Measurements from ENCODE around the gene IFIT1B.

IFIT1B gene

GRCh38 chr10:89335226-89335625, 42.6 kb upstream of the IFIT1B start:
- H3K4me3 Mint-ChIP-seq = no peak overlapping the region

GRCh38 chr10:89336241-89336640, 41.6 kb upstream of the IFIT1B start:
- H3K27me3 Mint-ChIP-seq (ENCODE audit: low read depth, poor library complexity) = no peaks in the 10 kb centered on the region
- H3K4me3 Mint-ChIP-seq = no peak overlapping the region
- peaks cover 17% of the 10 kb centered on the region for H3K36me3 Mint-ChIP-seq (ENCODE audit: low read depth)
- no peak for TF ChIP-seq CTCF (IDR thresholded peaks at IDR 0.05)
- H3K4me1 Mint-ChIP-seq = peaks cover 36% of the 10 kb centered on the region
- DNase-seq = no peak
- peaks cover 7% of the 10 kb centered on the region for H3K9me3 Mint-ChIP-seq
- no peak overlapping the region for H3K27ac Mint-ChIP-seq

More at GRCh38 chr10:89335226-89335625, 42.6 kb upstream of the IFIT1B start:
- H3K36me3 Mint-ChIP-seq (ENCODE audit: low read depth) = peaks cover 17% of the 10 kb centered on the region
- no peak for DNase-seq
- H3K27ac Mint-ChIP-seq = no peak overlapping the region
- peaks cover 7% of the 10 kb centered on the region for H3K9me3 Mint-ChIP-seq
- TF ChIP-seq CTCF (IDR thresholded peaks at IDR 0.05) = no peak
- no peaks in the 10 kb centered on the region for H3K27me3 Mint-ChIP-seq (ENCODE audit: low read depth, poor library complexity)
- peaks cover 43% of the 10 kb centered on the region for H3K4me1 Mint-ChIP-seq

- no peak for TF ChIP-seq CTCF (IDR thresholded peaks at IDR 0.05)
- Mint-ChIP-seq H3K27ac (no peak overlapping the region), H3K4me3 (no peak overlapping the region), H3K9me3 (peaks cover 7% of the 10 kb centered on the region), H3K27me3 (ENCODE audit: low read depth, poor library complexity) (no peaks in the 10 kb centered on the region), H3K4me1 (peaks cover 29% of the 10 kb centered on the region), H3K36me3 (ENCODE audit: low read depth) (peaks cover 17% of the 10 kb centered on the region)
- no peak for DNase-seq
These were observed 40.4 kb upstream of the IFIT1B start for GRCh38 chr10:89337484-89337883.

- H3K27ac Mint-ChIP-seq = peak overlapping the region; percentile 5
- H3K4me1 Mint-ChIP-seq = peaks cover 29% of the 10 kb centered on the region
- H3K27me3 Mint-ChIP-seq (ENCODE audit: low read depth, poor library complexity) = no peaks in the 10 kb centered on the region
- peaks cover 7% of the 10 kb centered on the region for H3K9me3 Mint-ChIP-seq
- DNase-seq = no peak
- no peak overlapping the region for H3K4me3 Mint-ChIP-seq
- no peak for TF ChIP-seq CTCF (IDR thresholded peaks at IDR 0.05)
- peaks cover 17% of the 10 kb centered on the region for H3K36me3 Mint-ChIP-seq (ENCODE audit: low read depth)
These were observed 39.1 kb upstream of the IFIT1B start for GRCh38 chr10:89338713-89339112.

- Mint-ChIP-seq H3K36me3 (ENCODE audit: low read depth) (peaks cover 17% of the 10 kb centered on the region), H3K4me1 (peaks cover 29% of the 10 kb centered on the region), H3K4me3 (no peak overlapping the region), H3K9me3 (peaks cover 7% of the 10 kb centered on the region), H3K27ac (no peak overlapping the region), H3K27me3 (ENCODE audit: low read depth, poor library complexity) (no peaks in the 10 kb centered on the region)
- no peak for DNase-seq
- no peak for TF ChIP-seq CTCF (IDR thresholded peaks at IDR 0.05)
These were observed 38.0 kb upstream of the IFIT1B start for GRCh38 chr10:89339875-89340274.

GRCh38 chr10:89341649-89342048, 36.2 kb upstream of the IFIT1B start:
- TF ChIP-seq CTCF (IDR thresholded peaks at IDR 0.05) = no peak
- Mint-ChIP-seq H3K27me3 (ENCODE audit: low read depth, poor library complexity) (no peaks in the 10 kb centered on the region), H3K4me1 (peaks cover 34% of the 10 kb centered on the region), H3K4me3 (no peak overlapping the region), H3K36me3 (ENCODE audit: low read depth) (peaks cover 17% of the 10 kb centered on the region), H3K9me3 (peaks cover 7% of the 10 kb centered on the region), H3K27ac (no peak overlapping the region)
- DNase-seq = no peak

Data from nephron progenitor cell (in vitro differentiated cells).